HG02852 (cell line): Measurements from ENCODE around the gene EEF1A1.
"Not testable (repeated sequence)": the region's sequence is repeated elsewhere in the genome, so short reads cannot be mapped to it uniquely, and the experiment has no call there.

Experiments
- ATAC-seq: cut with Tn5 transposase; IDR thresholded peaks from one replicate; pipeline ENCODE4 v1.9.1; 2021; ENCODE audit warnings: mild to moderate bottlenecking, moderate library complexity; ENCODE audit not compliant: unreplicated experiment

Gene EEF1A1

DNA sequence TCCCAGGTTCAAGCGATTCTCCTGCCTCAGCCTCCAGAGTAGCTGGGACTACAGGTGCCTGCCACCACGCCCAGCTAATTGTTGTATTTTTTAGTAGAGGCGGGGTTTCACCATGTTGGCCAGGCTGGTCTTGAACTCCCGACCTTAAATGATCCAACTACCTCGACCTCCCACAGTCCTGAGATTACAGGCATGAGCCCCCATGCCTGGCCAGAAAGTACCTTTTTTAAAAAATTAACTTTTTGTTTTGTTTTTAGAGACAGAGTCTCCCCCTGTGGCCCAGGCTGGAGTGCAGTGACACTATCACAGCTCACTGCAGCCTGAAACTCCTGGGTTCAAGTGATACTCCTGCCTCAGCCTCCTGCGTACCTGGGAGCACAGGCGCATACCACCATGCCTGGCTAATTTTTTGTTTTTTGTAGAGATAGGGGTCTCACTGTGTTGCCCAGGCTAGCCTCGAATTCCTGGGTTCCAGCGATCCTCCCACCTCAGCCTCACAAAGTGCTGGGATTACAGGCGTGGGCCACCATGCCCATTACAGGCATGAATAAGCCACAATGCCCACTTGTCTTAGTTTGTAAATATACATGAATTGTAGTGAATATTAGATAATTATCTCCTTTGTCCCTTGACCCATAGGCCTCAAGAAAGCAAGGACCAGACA is 17.4 kb upstream of the EEF1A1 start:
- ATAC-seq = no peak

DNA sequence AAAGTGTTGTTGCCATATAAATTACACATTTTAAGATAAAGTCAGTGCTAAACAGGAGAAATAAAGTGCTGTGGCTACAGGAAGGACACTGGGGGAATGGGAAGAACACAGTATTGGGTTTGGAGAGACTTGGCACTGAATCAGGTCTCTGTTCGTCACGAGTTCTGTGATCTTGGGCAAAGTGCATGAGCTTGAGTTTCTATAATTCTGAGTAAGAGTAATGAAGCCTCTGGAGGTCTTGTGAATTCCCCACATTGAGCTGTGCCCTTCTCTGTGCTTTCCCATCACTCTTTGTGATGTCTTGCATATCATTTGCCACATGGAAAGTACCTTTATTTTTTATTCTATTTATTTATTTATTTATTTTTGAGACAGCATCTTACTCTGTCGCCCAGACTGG is 16.8 kb upstream of the EEF1A1 start:
- ATAC-seq = no peak

DNA sequence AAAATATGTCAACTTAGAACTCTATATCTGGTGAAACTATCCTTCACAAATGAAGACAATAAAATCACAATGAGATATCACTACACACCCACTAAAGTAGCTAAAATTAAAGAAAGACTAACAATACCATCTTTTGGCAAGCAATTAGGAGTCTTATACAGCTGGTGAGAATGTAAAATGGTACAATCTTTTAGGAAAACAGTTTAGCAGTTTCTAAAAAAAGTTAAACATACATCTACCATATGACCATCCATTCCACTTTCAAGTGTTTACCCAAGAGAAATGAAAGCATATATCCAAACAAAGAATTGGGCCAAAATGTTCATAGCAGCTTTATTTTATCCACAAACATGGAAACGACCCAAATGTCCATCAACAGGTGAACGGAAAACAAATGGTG is 13.8 kb upstream of the EEF1A1 start:
- ATAC-seq = no peak

DNA sequence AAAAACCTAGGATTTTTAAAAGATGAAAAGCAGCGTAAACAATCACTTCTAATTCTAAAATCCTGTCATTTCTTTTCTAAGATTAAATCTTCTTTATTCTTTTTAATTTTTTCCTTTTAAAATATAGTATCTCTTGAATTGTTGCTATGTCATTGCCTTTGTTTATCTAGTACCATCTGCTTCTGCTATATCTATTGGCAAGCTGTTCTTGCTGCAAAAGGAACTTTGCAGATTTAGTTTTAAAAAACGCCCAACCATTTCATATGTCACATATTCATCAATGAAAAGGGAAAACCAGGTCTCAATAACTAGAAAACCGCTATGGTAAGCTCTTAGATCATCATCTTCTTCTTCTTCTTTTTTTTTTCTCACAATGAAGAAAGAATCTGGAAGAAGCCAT is 11.5 kb upstream of the EEF1A1 start:
- no peak for ATAC-seq

DNA sequence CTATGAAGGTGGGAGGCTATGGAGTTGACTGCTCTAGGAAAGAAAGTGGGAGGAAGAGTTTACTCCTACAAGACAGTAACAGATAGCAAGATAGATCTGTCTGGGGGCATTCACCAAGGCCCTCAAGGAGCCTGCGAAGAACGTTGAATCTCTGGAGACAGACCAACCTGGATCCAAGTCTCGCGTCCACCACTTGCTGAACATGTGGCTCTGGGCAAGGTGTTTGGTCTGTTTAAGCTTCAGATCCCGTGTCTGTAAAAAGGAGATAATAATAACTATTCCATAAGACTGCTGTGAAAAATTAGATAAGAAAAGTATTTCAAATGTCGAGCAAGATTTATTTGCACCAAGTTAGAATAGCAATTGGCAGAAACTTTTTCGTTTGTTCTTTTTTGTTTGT is 8.1 kb upstream of the EEF1A1 start:
- no peak for ATAC-seq

DNA sequence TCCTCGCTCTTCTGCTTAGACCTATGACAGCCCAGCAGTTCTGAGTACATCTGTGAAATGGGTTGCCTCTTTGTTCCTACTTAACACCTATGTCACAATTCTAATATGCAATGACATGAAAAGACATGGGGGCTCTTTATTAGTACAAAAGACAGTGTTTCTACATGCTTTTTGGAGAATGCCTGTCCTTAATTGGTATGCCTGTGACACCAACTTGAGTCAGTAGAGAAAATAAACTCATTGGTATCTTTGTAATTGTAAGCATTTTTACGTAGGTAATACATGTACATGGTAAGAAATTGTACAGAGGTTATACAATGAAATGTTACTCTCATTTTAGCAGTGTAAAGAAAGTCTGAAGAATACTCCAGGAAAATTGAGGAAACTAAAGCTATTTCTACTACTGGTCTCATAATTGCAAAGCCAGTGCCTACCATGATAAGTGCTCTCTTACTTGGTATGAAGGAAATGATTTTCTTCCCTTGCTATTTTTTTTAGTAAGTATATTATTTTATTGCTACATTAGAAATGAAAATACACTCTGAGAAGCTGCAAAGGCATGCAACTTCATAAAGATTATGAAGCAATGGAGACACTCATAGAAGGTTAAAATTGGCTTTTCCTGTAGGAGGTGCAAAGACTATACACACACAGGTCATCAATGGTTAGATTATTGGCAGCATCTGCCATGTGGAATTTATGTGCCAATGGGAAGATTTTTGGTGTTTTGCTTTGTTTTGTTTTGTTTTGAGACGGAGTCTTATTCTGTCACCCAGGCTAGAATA is 4.9 kb upstream of the EEF1A1 start:
- no peak for ATAC-seq

DNA sequence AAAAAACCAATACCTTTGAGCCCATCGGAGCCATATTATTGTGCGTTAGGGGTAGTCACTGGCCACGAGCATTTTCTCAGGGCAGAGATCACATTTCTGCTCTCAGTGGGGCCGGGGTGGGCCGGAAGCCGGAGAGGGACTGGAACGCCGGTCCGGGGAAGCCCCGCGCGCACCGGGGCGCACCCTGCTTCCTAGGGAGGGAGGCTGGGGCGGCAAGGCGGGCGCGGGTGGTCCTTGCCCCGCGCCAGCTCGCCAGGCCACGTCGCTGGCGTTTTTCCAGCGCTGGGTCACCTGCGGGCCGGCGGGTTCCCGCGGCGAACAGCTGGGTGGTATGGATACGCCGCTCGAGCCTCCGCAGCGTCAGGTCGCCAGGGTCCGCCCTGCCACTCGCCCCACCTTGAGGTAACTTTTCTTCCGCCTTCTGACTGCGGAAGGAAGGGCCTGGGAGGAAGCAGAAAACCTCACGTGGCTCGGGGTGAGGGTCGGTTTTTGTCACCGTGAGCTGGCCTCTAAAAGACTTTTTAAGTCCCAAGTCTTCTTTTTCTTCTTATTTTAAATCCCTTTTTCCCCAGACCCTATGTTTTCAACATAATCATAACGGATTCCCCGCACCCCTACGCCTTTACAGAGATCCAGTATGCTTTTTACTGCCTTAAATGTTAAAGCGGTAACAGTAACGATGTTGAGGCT is 2.7 kb upstream of the EEF1A1 start:
- ATAC-seq = peak; percentile 48

DNA sequence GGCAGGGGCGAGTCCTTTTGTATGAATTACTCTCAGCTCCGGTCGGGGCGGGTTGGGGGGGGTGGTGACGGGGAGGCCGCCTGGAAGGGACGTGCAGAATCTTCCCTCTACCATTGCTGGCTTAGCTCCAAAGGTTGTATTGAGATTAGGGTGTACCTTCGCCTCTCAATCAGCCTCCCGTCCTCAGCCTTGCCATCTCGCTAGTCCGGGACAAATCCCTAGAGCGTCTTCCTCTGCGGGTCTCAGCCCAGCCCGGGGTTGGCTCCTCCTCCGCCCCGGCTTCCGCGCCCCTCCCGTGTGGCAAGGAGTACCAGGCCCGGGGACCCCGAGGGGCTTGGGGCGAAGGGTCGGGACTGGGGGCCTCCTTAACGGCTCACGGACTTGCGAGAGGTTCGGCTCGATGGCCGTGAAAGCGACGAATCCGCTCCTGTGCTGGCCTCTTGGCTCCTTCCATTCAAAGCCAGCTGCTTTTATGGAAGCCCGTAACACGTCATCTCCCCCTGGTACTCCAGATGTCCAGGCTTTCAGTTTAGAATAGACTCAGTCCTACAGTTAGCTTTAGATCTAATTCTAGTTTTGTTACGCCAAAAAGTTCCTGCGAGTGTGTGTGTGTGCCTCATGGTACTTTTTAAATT is 636 bp upstream of the EEF1A1 start:
- peak; percentile 32 for ATAC-seq

DNA sequence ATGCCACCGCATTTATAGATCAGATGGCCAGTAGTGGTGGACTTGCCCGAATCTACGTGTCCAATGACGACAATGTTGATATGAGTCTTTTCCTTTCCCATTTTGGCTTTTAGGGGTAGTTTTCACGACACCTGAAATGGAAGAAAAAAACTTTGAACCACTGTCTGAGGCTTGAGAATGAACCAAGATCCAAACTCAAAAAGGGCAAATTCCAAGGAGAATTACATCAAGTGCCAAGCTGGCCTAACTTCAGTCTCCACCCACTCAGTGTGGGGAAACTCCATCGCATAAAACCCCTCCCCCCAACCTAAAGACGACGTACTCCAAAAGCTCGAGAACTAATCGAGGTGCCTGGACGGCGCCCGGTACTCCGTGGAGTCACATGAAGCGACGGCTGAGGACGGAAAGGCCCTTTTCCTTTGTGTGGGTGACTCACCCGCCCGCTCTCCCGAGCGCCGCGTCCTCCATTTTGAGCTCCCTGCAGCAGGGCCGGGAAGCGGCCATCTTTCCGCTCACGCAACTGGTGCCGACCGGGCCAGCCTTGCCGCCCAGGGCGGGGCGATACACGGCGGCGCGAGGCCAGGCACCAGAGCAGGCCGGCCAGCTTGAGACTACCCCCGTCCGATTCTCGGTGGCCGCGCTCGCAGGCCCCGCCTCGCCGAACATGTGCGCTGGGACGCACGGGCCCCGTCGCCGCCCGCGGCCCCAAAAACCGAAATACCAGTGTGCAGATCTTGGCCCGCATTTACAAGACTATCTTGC is 725 bp downstream of the EEF1A1 start:
- peak; percentile 17 for ATAC-seq

DNA sequence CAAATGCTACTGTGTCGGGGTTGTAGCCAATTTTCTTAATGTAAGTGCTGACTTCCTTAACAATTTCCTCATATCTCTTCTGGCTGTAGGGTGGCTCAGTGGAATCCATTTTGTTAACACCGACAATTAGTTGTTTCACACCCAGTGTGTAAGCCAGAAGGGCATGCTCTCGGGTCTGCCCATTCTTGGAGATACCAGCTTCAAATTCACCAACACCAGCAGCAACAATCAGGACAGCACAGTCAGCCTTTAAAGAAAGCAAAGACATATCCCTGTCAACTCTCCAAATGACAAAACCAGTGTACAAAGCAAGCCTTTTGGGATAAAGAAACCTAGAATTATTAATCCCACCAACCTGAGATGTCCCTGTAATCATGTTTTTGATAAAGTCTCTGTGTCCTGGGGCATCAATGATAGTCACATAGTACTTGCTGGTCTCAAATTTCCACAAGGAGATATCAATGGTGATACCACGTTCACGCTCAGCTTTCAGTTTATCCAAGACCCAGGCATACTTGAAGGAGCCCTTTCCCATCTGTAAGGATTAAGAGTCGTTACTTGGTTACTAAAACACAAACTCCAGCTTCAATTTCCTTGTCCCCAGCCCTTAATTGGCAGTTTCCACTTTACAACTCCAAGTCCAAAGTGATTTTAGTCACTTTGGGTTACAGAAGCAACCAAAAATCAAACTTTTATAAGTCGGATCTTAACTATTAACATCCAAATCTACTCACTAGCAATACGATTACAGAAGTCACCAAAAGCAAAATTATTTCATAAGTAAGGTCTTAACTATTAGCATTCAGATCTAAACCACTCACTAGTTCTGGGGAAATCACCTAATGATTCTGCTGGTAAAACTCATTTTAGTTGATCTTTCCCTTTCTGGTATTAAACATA is 1.6 kb downstream of the EEF1A1 start:
- not testable (repeated sequence) for ATAC-seq

DNA sequence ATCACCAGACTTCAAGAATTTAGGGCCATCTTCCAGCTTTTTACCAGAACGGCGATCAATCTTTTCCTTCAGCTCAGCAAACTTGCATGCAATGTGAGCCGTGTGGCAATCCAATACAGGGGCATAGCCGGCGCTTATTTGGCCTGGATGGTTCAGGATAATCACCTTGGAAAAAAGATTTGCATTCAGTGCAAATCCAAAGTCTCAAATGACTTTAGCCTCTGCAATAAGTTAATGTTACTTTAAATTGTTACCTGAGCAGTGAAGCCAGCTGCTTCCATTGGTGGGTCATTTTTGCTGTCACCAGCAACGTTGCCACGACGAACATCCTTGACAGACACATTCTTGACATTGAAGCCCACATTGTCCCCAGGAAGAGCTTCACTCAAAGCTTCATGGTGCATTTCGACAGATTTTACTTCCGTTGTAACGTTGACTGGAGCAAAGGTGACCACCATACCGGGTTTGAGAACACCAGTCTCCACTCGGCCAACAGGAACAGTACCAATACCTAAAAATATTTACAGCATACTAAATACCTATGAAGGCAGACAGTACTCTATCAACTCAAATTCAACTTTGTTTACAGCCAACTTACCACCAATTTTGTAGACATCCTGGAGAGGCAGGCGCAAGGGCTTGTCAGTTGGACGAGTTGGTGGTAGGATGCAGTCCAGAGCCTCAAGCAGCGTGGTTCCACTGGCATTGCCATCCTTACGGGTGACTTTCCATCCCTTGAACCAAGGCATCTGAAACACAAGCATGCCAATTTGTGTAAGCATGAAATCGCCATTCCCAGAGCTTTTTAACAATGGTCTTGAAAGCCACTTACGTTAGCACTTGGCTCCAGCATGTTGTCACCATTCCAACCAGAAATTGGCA is 2.5 kb downstream of the EEF1A1 start:
- ATAC-seq = not testable (repeated sequence)

DNA sequence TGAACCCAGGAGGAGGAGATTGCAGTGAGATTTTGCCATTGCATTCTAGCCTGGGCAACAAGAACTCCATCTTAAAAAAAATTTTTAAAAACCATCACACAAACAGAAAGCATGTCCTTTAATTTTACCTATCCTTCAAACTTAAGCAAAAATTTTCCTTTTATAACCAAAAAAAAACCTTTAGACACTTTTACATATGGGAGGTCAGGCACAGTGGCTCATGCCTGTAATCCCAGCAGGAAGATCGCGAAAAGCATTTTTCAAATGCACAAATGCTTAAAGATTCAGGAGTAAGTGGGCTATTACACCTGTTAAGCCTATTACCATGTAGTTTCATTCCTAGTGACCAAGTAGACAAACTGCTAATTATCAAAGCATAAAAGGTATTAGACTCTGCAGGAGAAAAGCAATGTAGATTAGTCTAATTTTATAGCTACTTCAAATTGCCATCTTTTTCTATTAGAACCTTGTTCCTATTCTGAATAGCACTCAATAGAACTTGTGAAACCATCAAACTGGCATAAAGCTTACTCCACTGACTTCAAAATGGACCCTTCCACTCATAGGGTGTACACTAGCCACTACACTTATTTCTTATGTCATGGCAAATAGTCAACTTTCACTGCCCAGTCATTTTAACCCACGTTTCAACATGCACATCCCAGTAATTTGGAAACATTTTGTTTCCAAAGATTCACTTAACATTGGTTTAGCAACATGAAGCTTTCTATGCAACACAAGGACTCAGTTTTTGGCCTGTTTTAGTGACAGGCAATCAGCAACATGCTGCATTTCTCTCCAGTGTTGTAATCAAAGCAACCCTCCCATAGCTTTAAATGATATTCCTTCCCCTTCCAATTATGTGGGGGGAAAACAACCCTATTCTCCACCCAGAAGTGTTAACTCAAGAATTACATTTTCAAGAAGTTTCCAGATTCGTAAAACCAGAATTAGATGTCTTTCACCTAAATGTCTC is 4.0 kb downstream of the EEF1A1 start:
- no peak for ATAC-seq

DNA sequence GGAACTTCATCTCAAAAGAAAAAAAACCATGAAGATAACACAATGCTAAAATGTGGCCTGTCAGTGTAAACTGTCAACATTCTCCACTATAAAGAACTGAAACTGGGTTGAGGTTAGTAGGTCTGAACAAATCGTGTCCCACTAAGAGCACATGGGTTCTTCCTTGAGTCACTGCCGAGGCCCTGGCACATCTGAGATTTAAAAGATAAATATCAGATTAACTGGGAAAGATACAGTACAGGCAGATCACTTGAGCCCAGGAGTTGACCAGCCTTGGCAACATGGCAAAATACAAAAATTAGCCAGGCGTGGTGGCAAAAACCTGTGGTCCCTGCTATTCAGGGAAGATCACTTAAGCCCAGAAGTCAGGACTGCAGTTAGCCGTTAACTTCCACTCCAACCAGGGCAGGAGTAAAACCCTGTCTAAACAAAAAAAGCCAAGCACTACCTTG is 5.6 kb downstream of the EEF1A1 start:
- peak; percentile 43 for ATAC-seq

DNA sequence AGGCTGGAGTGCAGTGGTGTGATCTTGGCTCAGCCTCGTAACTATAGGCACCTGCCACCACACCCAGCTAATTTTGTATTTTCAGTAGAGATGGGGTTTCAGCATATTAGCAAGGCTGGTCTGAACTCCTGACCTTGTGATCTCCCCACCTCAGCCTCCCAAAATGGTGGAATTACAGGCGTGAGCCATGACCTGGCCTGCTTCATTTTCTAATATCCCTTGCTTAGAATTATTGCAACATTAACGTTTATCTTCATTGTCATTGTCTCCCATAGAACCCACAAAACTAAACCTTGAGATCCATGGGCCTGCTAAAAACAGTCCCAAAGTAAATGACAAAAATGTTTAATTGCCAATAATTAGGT is 6.1 kb downstream of the EEF1A1 start:
- ATAC-seq = no peak

DNA sequence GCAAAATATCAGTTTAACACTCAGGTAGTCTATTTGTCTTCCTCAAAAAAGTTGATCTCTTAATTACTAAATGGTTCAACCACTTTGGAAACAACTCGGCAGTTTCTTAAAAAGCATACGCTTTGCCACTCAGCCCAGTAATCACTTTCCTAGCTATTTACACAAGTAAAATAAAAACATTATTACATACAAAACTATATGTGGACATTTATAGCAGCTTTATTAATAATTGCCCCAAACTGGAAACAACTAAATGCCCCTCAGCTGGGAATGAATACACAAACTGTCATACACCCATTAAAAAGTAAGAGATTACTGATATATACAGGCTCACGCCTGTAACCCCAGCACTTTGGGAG is 7.4 kb downstream of the EEF1A1 start:
- no peak for ATAC-seq

DNA sequence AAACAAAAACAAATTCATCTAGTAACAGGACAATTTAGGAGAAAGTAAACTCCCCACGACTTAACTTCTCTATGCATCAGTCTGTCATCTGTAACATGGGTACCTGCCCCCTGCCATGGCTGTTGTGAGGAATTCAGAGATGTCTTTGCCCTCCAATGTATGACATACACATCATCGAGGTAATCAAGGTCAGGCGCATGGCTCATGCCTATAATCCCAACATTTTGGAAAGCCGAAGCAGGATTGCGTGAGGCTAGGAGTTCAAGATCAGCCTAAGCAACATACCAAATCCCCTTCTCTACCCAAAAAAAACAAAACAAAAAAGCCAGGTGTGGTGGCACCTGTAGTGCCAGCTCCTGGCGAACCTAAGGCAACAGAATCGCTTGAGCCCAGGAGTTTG is 9.0 kb downstream of the EEF1A1 start:
- no peak for ATAC-seq

DNA sequence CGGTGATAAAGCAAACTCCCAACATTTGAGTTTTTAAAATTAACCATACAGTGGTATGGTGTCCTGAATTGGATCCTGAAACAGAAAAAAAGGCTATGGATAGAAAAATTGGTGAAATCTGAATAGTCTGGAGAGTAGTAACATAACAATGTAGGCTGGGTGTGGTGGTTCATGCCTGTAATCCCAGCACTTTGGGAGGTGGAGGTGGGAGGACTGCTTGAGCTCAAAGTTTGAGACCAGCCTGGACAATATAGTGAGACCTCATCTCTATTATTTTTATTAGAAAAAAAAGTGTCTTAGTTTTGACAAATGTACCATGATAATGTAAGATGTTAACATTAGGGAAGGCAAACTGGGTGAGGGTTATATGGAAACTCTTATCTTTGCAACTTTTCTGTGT is 11.0 kb downstream of the EEF1A1 start:
- no peak for ATAC-seq

DNA sequence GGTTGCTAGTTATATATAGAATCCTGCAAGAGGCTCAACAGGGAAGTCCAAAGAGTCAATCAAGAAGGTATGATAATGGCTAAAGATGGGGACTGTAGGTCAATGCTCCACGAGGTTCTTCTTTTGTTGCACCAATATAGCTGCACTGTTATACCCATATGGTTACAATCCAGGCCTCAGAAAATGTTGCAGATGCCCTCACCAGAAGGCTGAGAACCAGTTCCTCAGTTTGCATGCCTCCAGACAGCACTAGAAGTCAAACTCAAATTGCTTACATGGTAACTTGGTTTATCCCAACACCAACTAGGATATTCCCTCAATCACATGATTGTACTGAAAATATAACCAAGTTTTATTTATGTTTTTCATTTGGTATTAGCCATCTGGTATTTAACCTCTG is 12.1 kb downstream of the EEF1A1 start:
- ATAC-seq = no peak
